NCI-H526 treated with DMSO at 0.1 percent for 48 hours (cell line): ENCODE data around the gene SCGB2A2.

ENCODE experiments used
- DNase-seq: peaks from one replicate; lab custom pipeline; 2025; lab: John Stamatoyannopoulos, UW

The SCGB2A2 gene

GRCh38 chr11:62306227-62306626 lies 36.3 kb downstream of the SCGB2A2 start:
- DNase-seq: no peak

- no peak for DNase-seq
Measured at GRCh38 chr11:62307950-62308349, 38.0 kb downstream of the SCGB2A2 start.

- no peak for DNase-seq
Measured at GRCh38 chr11:62309991-62310390, 40.0 kb downstream of the SCGB2A2 start.

- DNase-seq: no peak
Measured at GRCh38 chr11:62315431-62315830, 45.5 kb downstream of the SCGB2A2 start.

GRCh38 chr11:62322524-62322923 lies 52.6 kb downstream of the SCGB2A2 start:
- no peak for DNase-seq
